WERI-Rb-1 (cell line): ENCODE results near the gene C11orf24.

ENCODE experiments used
- DNase-seq: peaks from one replicate; pipeline ENCODE4 v3.0.0-alpha.2; 2020
- H3K27ac ChIP-seq: fragments of 250-450 bp; sonication (Bioruptor Pico); 2 replicates; pipeline ENCODE4 v1.5.1; 2020; ENCODE audit warnings: mild to moderate bottlenecking, moderate library complexity
- H3K27me3 ChIP-seq: fragments of 250-450 bp; sonication (Bioruptor Pico); 2 replicates; pipeline ENCODE4 v1.5.1; 2021; ENCODE audit warnings: mild to moderate bottlenecking, low read depth, moderate library complexity; ENCODE audit not compliant: insufficient read depth, severe bottlenecking
- H3K36me3 ChIP-seq: fragments of 250-450 bp; sonication (Bioruptor Pico); 2 replicates; pipeline ENCODE4 v1.5.1; 2020; ENCODE audit warnings: mild to moderate bottlenecking, moderate library complexity
- H3K4me3 ChIP-seq: 2 replicates; pipeline ENCODE4 v1.5.1; 2011; ENCODE audit warnings: low read depth, mild to moderate bottlenecking, control low read depth, low read length
- H3K9me3 ChIP-seq: fragments of 250-450 bp; sonication (Bioruptor Pico); 2 replicates; pipeline ENCODE4 v1.5.1; 2021; ENCODE audit warnings: mild to moderate bottlenecking, moderate library complexity; ENCODE audit not compliant: severe bottlenecking
- CTCF ChIP-seq: IDR thresholded peaks from 2 replicates; pipeline ENCODE4 v1.5.1; 2011; ENCODE audit warnings: low read depth, mild to moderate bottlenecking, control low read depth, inconsistent platforms, low read length

C11orf24 gene

GRCh38 chr11:68297494-68297811 is 25.7 kb upstream of the C11orf24 start:
- Histone ChIP-seq H3K36me3 (no peaks in the 10 kb centered on the region), H3K4me3 (no peak overlapping the region), H3K9me3 (no peaks in the 10 kb centered on the region), H3K27ac (no peak overlapping the region), H3K27me3 (no peaks in the 10 kb centered on the region)
- no peak for DNase-seq
- no peak for TF ChIP-seq CTCF

- DNase-seq: no peak
- no peaks in the 10 kb centered on the region for H3K27me3 ChIP-seq
Measured at GRCh38 chr11:68297052-68297378, 25.2 kb upstream of the C11orf24 start.

GRCh38 chr11:68296344-68297051 is 24.7 kb upstream of the C11orf24 start:
- Histone ChIP-seq H3K4me3 (no peak overlapping the region), H3K27ac (no peak overlapping the region), H3K9me3 (no peaks in the 10 kb centered on the region), H3K36me3 (no peaks in the 10 kb centered on the region), H3K27me3 (no peaks in the 10 kb centered on the region)
- no peak for DNase-seq
- TF ChIP-seq CTCF: no peak

More at GRCh38 chr11:68297052-68297378, 25.2 kb upstream of the C11orf24 start:
- TF ChIP-seq CTCF: no peak
- Histone ChIP-seq H3K36me3 (no peaks in the 10 kb centered on the region), H3K4me3 (no peak overlapping the region), H3K27ac (no peak overlapping the region), H3K9me3 (no peaks in the 10 kb centered on the region)

- no peak for TF ChIP-seq CTCF
- no peaks in the 10 kb centered on the region for H3K36me3 ChIP-seq
- H3K4me3 ChIP-seq: no peak overlapping the region
- H3K27me3 ChIP-seq: no peaks in the 10 kb centered on the region
- no peak for DNase-seq
- H3K27ac ChIP-seq: no peak overlapping the region
- no peaks in the 10 kb centered on the region for H3K9me3 ChIP-seq
Measured at GRCh38 chr11:68295940-68296339, 24.2 kb upstream of the C11orf24 start.

- H3K9me3 ChIP-seq: no peaks in the 10 kb centered on the region
- DNase-seq: no peak
- no peak for TF ChIP-seq CTCF
- H3K36me3 ChIP-seq: no peaks in the 10 kb centered on the region
- no peak overlapping the region for H3K4me3 ChIP-seq
- no peak overlapping the region for H3K27ac ChIP-seq
- H3K27me3 ChIP-seq: no peaks in the 10 kb centered on the region
Measured at GRCh38 chr11:68295271-68295670, 23.5 kb upstream of the C11orf24 start.

GRCh38 chr11:68293708-68294107 is 21.9 kb upstream of the C11orf24 start:
- H3K9me3 ChIP-seq: no peaks in the 10 kb centered on the region
- TF ChIP-seq CTCF: no peak
- no peak overlapping the region for H3K4me3 ChIP-seq
- DNase-seq: no peak
- no peaks in the 10 kb centered on the region for H3K36me3 ChIP-seq
- H3K27ac ChIP-seq: no peak overlapping the region
- H3K27me3 ChIP-seq: no peaks in the 10 kb centered on the region
